Measurements from ENCODE around the gene TBCD.

DNA sequence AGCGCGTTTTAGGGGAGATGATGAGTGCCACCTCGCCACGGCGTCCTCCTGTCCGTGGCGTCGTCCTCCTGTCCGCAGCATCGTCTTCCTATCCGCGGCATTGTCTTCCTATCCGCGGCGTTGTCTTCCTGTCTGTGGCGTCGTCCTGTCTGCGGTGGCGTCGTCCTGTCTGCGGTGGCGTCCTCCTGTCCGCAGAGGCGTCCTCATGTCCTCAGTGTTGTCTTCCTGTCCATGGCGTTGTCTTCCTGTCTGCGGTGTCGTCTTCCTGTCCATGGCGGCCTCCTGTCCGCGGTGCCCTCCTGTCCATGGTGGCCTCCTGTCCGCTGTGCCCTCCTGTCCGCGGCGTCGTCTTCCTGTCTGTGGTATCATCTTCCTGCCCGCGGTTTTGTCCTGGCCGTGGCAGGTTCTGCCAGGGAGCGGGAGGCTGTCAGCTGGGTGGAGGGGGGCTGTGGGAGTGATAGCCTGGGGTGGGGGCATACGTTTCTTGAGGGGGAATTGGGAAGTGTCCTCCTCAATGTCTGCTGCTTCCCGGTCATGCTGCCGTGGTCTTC, 30.9 kb downstream of the TBCD start:
- TF ChIP-seq CBX8 (IDR thresholded peaks at IDR 0.05) = no peak
- TF ChIP-seq HOXA7 (CRISPR knock-in tag; IDR thresholded peaks at IDR 0.05) = no peak
- TF ChIP-seq ESRRA (IDR thresholded peaks at IDR 0.05; ENCODE audit: borderline replicate concordance, low read length) = no peak
- TF ChIP-seq, protein P1, sequence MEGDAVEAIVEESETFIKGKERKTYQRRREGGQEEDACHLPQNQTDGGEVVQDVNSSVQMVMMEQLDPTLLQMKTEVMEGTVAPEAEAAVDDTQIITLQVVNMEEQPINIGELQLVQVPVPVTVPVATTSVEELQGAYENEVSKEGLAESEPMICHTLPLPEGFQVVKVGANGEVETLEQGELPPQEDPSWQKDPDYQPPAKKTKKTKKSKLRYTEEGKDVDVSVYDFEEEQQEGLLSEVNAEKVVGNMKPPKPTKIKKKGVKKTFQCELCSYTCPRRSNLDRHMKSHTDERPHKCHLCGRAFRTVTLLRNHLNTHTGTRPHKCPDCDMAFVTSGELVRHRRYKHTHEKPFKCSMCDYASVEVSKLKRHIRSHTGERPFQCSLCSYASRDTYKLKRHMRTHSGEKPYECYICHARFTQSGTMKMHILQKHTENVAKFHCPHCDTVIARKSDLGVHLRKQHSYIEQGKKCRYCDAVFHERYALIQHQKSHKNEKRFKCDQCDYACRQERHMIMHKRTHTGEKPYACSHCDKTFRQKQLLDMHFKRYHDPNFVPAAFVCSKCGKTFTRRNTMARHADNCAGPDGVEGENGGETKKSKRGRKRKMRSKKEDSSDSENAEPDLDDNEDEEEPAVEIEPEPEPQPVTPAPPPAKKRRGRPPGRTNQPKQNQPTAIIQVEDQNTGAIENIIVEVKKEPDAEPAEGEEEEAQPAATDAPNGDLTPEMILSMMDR (IDR thresholded peaks at IDR 0.05) = no peak
- TF ChIP-seq, protein P2, sequence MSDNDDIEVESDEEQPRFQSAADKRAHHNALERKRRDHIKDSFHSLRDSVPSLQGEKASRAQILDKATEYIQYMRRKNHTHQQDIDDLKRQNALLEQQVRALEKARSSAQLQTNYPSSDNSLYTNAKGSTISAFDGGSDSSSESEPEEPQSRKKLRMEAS (IDR thresholded peaks at IDR 0.05) = no peak
- no peak for TF ChIP-seq TP53 (CRISPR knock-in tag; IDR thresholded peaks at IDR 0.05)
- TF ChIP-seq RAD21 (conservative IDR thresholded peaks at IDR 0.05 in 1 of 2, IDR thresholded peaks at IDR 0.05 in 1 of 2) = no peak
- no peak for TF ChIP-seq POLR2A (IDR thresholded peaks at IDR 0.05; ENCODE audit: low read length)
- no peak for TF ChIP-seq SREBF2 (IDR thresholded peaks at IDR 0.05)
- no peak for TF ChIP-seq ZNF302 (CRISPR knock-in tag; IDR thresholded peaks at IDR 0.05)
- TF ChIP-seq RCOR1 (IDR thresholded peaks at IDR 0.05; ENCODE audit: low read depth, low read length) = no peak
